Lung (tissue), 12 donors: ENCODE results near the gene MYO1F. TPM values are rescaled to one million over a fixed set of nuclear protein-coding genes. Genes with fewer than 3 reads are reported as not detected.

Experiments used
- ATAC-seq: fragments of 200-7000 bp; cut with Tn5 transposase; one replicate; pipeline ENCODE4 v1.9.1; 2020; ENCODE audit warnings: moderate number of reproducible peaks; ENCODE audit not compliant: insufficient read depth, low FRiP score
- DNase-seq, 3 donors: peaks; one replicate each; pipeline ENCODE4 v3.0.0-alpha.2; 2013 to 2017
- H3K27ac ChIP-seq, 2 donors: one replicate each; pipeline ENCODE4 v1.5.1; 2013; ENCODE audit warnings: mild to moderate bottlenecking in 2 of 2, moderate library complexity in 2 of 2, control low read depth in 1 of 2, inconsistent platforms in 1 of 2, low read depth in 1 of 2, low read length in 1 of 2
- H3K27me3 ChIP-seq, 3 donors: one replicate each; pipeline ENCODE4 v1.5.1; 2013; ENCODE audit warnings: low read length in 2 of 3; ENCODE audit not compliant: control insufficient read depth in 3 of 3, insufficient read depth in 3 of 3
- H3K36me3 ChIP-seq, 4 donors: one replicate each; pipeline ENCODE4 v1.5.1; 2013; ENCODE audit warnings: low read length in 4 of 4, mild to moderate bottlenecking in 1 of 4, moderate library complexity in 1 of 4; ENCODE audit not compliant: control insufficient read depth in 4 of 4, insufficient read depth in 4 of 4
- H3K4me1 ChIP-seq, 5 donors: one replicate each; pipeline ENCODE4 v1.5.1; 2013; ENCODE audit warnings: low read length in 5 of 5, mild to moderate bottlenecking in 2 of 5, moderate library complexity in 1 of 5; ENCODE audit not compliant: control insufficient read depth in 5 of 5, insufficient read depth in 5 of 5
- H3K4me3 ChIP-seq: one replicate; pipeline ENCODE4 v1.5.1; 2013; ENCODE audit warnings: mild to moderate bottlenecking, control low read depth, moderate library complexity
- H3K9ac ChIP-seq, 2 donors: one replicate each; pipeline ENCODE4 v1.5.1; 2013; ENCODE audit warnings: low read length in 2 of 2, control low read depth in 1 of 2; ENCODE audit not compliant: insufficient read depth in 1 of 2
- H3K9me3 ChIP-seq, 4 donors: one replicate each; pipeline ENCODE4 v1.5.1; 2013; ENCODE audit warnings: low read length in 3 of 4, mild to moderate bottlenecking in 1 of 4, moderate library complexity in 1 of 4; ENCODE audit not compliant: control insufficient read depth in 4 of 4, insufficient read depth in 3 of 4
- WGBS, 2 donors: extraction: QIAGEN DNeasy Blood & Tissue Kit; methylation state at CpG; one replicate each; pipeline ENCODE4 v1.1.7; 2013; 5-methylcytosine and 5-hydroxymethylcytosine counted together
- polyA plus RNA-seq, 2 donors: library from polyadenylated mRNA; stranded (reverse); fragments of 200-250 nt; gene quantifications; one replicate each; pipeline ENCODE4 v1.2.1, GENCODE V29; 2013
- total RNA-seq, 2 donors: library from RNA; depleted of rRNA in 1 of 2; stranded (reverse); fragments of >200 nt in 1 of 2; gene quantifications; one replicate each; pipeline ENCODE4 v1.2.1, GENCODE V29; 2014 to 2021
- TF ChIP-seq, protein P1 (sequence below): IDR thresholded peaks from 2 replicates; pipeline ENCODE4 v1.5.1; 2012; ENCODE audit warnings: mild to moderate bottlenecking; ENCODE audit errors: control extremely low read depth, extremely low read depth
- donor health status: control.
- donor health status: control.
- donor health status: Bipolar disorder and iron deficiency.
- donor health status: healthy.
- donor health status: DM: yes; HTN: yes; CAD: no.

MYO1F gene
- total and polyA plus RNA-seq, 4 donors: 23.4 to 127 (median 73.2) TPM

GRCh38 chr19:8611877-8612806 is 34.9 kb upstream of the MYO1F start:
- 50 to 69% methylated on average over 12 of the region's 12 CpGs for WGBS, 2 donors
- Histone ChIP-seq H3K9ac (no peak overlapping the region), H3K27ac (peak overlapping the region in 1 of 2 donors; percentile 60), H3K36me3 (peaks cover 0 to 2% (median 0%) of the 10 kb centered on the region in 4 donors), H3K4me1 (peaks cover 3 to 18% (median 10%) of the 10 kb centered on the region in 5 donors), H3K9me3 (peaks cover 0 to 3% (median 0%) of the 10 kb centered on the region in 4 donors), H3K4me3 (no peak overlapping the region), H3K27me3 (no peaks in the 10 kb centered on the region)
- DNase-seq (peak; percentile 41 to 74 (median 62)), ATAC-seq (no peak)
- TF ChIP-seq, protein P1, sequence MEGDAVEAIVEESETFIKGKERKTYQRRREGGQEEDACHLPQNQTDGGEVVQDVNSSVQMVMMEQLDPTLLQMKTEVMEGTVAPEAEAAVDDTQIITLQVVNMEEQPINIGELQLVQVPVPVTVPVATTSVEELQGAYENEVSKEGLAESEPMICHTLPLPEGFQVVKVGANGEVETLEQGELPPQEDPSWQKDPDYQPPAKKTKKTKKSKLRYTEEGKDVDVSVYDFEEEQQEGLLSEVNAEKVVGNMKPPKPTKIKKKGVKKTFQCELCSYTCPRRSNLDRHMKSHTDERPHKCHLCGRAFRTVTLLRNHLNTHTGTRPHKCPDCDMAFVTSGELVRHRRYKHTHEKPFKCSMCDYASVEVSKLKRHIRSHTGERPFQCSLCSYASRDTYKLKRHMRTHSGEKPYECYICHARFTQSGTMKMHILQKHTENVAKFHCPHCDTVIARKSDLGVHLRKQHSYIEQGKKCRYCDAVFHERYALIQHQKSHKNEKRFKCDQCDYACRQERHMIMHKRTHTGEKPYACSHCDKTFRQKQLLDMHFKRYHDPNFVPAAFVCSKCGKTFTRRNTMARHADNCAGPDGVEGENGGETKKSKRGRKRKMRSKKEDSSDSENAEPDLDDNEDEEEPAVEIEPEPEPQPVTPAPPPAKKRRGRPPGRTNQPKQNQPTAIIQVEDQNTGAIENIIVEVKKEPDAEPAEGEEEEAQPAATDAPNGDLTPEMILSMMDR: no peak

GRCh38 chr19:8611391-8611876 is 34.2 kb upstream of the MYO1F start:
- H3K27ac ChIP-seq: peak overlapping the region in 1 of 2 donors; percentile 60
- ATAC-seq (no peak), DNase-seq (peak; percentile 43 to 64 (median 56))
- peaks cover 0 to 2% (median 0%) of the 10 kb centered on the region in 4 donors for H3K36me3 ChIP-seq
- H3K4me3 ChIP-seq: no peak overlapping the region
- H3K27me3 ChIP-seq: no peaks in the 10 kb centered on the region
- TF ChIP-seq, protein P1: no peak
- 40% methylated on average over 17 to 18 of the region's 18 CpGs for WGBS, 2 donors
- peaks cover 0 to 3% (median 0%) of the 10 kb centered on the region in 4 donors for H3K9me3 ChIP-seq
- no peak overlapping the region for H3K9ac ChIP-seq
- peaks cover 3 to 18% (median 10%) of the 10 kb centered on the region in 5 donors for H3K4me1 ChIP-seq

DNA sequence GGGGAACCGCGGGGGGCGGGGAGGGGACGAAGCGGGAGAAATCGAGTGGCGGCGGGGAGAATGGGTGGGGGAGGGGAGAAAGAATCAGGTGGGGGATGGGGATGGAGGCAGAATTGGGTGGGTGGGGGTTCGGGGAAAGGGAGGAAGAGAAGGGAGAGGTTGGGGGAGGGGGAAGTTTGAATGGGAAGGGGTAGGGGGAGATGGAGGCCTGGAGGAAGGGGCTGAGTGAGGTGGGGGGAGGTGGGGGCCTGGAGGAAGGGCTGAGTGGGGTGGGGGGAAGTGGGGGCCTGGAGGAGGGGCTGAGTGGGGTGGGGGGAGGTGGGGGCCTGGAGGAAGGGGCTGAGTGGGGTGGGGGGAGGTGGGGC is 33.7 kb upstream of the MYO1F start:
- DNase-seq: peak; percentile 53 to 68 (median 56)
- WGBS, 2 donors: 0 to 5% methylated on average over 8 to 9 of the region's 9 CpGs
- H3K4me1 ChIP-seq: peaks cover 3 to 18% (median 10%) of the 10 kb centered on the region in 5 donors
- H3K4me3 ChIP-seq: no peak overlapping the region
- H3K27ac ChIP-seq: no peak overlapping the region
- TF ChIP-seq, protein P1: no peak
- peaks cover 0 to 2% (median 0%) of the 10 kb centered on the region in 4 donors for H3K36me3 ChIP-seq
- peaks cover 0 to 3% (median 0%) of the 10 kb centered on the region in 4 donors for H3K9me3 ChIP-seq
- H3K9ac ChIP-seq: no peak overlapping the region
- no peak for ATAC-seq
- H3K27me3 ChIP-seq: no peaks in the 10 kb centered on the region
